Activated T-cell treated with anti-CD3 and anti-CD28 coated beads, Interleukin-2, amount 50 U/mL, for 24 hours (primary cell): ENCODE data around the gene TAF13.
"Not testable (repeated sequence)": the region's sequence is repeated elsewhere in the genome, so short reads cannot be mapped to it uniquely, and the experiment has no call there.

Source experiments
- DNase-seq: peaks from one replicate; pipeline ENCODE4 v3.0.0-alpha.2; 2020
- H3K27ac Mint-ChIP-seq: 2 replicates; pipeline ENCODE4 v1.8.0; 2020; ENCODE audit warnings: mild to moderate bottlenecking, mixed read lengths
- H3K27me3 Mint-ChIP-seq: 2 replicates; pipeline ENCODE4 v1.8.0; 2020; ENCODE audit warnings: mixed read lengths
- H3K36me3 Mint-ChIP-seq: 2 replicates; pipeline ENCODE4 v1.8.0; 2020; ENCODE audit warnings: low read depth, mixed read lengths
- H3K4me1 Mint-ChIP-seq: 2 replicates; pipeline ENCODE4 v1.8.0; 2020; ENCODE audit warnings: low read depth, mixed read lengths
- H3K4me3 Mint-ChIP-seq: 2 replicates; pipeline ENCODE4 v1.8.0; 2020; ENCODE audit warnings: mild to moderate bottlenecking, moderate library complexity, mixed read lengths
- H3K9me3 Mint-ChIP-seq: 2 replicates; pipeline ENCODE4 v1.8.0; 2020; ENCODE audit warnings: mixed read lengths

Gene TAF13

DNA sequence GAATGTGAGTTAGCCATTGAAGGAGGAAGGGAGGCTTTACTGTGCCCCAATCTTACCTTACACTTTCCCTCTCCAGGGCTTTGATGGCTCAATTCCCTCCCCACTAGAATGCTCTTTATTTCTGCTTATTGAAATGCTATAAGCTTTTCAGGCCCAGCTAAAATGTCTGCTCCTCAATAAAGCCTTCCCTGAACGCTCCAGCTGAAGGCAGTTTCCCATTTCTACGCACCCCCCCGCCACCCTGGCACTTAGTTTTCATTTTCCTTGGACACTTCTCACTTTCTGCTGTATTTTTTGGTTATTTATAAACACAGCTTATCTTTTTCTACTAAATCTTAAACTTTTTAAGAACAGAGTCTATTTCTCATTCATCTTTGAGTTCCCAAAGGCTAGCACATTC is 7.7 kb upstream of the TAF13 start:
- no peaks in the 10 kb centered on the region for H3K9me3 Mint-ChIP-seq
- no peaks in the 10 kb centered on the region for H3K36me3 Mint-ChIP-seq
- no peak for DNase-seq
- no peaks in the 10 kb centered on the region for H3K4me1 Mint-ChIP-seq
- H3K27ac Mint-ChIP-seq = no peak overlapping the region
- H3K4me3 Mint-ChIP-seq = no peak overlapping the region
- no peaks in the 10 kb centered on the region for H3K27me3 Mint-ChIP-seq

DNA sequence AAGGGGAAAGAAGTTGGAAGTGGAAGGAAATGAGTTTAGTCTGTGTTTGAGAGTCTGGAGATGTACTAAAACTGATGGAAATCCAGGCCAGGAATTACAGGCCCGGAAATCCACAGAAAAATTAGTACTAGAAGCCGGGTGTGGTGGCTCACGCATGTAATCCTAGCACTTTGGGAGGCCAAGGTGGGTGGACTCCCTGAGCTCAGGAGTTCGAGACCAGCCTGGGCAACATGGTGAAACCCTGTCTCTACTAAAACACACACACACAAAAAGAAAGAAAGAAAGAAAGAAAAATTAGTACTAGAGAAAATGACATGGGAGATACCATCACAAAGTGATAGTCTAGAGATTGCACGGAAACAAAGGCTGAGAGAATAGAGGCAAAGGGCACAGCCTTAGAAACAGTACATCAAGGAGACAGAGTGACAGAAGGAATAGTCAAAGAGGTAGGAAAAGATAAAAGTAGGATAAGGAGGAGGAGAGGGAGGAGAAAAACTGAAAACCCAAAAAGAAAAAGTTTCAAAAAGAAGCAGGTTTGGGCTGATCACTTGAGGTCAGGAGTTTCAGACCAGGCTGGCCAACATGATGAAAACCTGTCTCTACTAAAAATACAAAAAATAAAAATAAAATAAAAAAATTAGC is 4.8 kb upstream of the TAF13 start:
- H3K36me3 Mint-ChIP-seq = peaks cover 5% of the 10 kb centered on the region
- H3K27me3 Mint-ChIP-seq = no peaks in the 10 kb centered on the region
- H3K27ac Mint-ChIP-seq = no peak overlapping the region
- DNase-seq = no peak
- peaks cover 4% of the 10 kb centered on the region for H3K4me1 Mint-ChIP-seq
- no peaks in the 10 kb centered on the region for H3K9me3 Mint-ChIP-seq
- H3K4me3 Mint-ChIP-seq = no peak overlapping the region

- Mint-ChIP-seq H3K27me3 (no peaks in the 10 kb centered on the region), H3K9me3 (no peaks in the 10 kb centered on the region), H3K27ac (no peak overlapping the region), H3K4me1 (peaks cover 12% of the 10 kb centered on the region), H3K36me3 (peaks cover 14% of the 10 kb centered on the region), H3K4me3 (no peak overlapping the region)
- no peak for DNase-seq
These were observed 3.4 kb upstream of the TAF13 start for GRCh38 chr1:109079240-109079622.

- Mint-ChIP-seq H3K4me1 (peaks cover 14% of the 10 kb centered on the region), H3K4me3 (no peak overlapping the region), H3K9me3 (no peaks in the 10 kb centered on the region), H3K27ac (no peak overlapping the region), H3K36me3 (peaks cover 18% of the 10 kb centered on the region), H3K27me3 (no peaks in the 10 kb centered on the region)
- no peak for DNase-seq
These were observed 2.5 kb upstream of the TAF13 start for GRCh38 chr1:109078317-109078716.

GRCh38 chr1:109069294-109069693 is 6.5 kb downstream of the TAF13 start:
- peaks cover 63% of the 10 kb centered on the region for H3K36me3 Mint-ChIP-seq

GRCh38 chr1:109067883-109068282 is 7.9 kb downstream of the TAF13 start:
- Mint-ChIP-seq H3K9me3 (no peaks in the 10 kb centered on the region), H3K27ac (no peak overlapping the region), H3K27me3 (no peaks in the 10 kb centered on the region), H3K36me3 (peaks cover 62% of the 10 kb centered on the region), H3K4me1 (peaks cover 6% of the 10 kb centered on the region), H3K4me3 (no peak overlapping the region)
- no peak for DNase-seq

More at GRCh38 chr1:109069294-109069693, 6.5 kb downstream of the TAF13 start:
- Mint-ChIP-seq H3K27me3 (no peaks in the 10 kb centered on the region), H3K9me3 (no peaks in the 10 kb centered on the region), H3K27ac (peak overlapping the region; percentile 40), H3K4me1 (peaks cover 9% of the 10 kb centered on the region), H3K4me3 (no peak overlapping the region)
- no peak for DNase-seq

- no peaks in the 10 kb centered on the region for H3K27me3 Mint-ChIP-seq
- no peak overlapping the region for H3K27ac Mint-ChIP-seq
- DNase-seq = no peak
- no peaks in the 10 kb centered on the region for H3K9me3 Mint-ChIP-seq
- no peak overlapping the region for H3K4me3 Mint-ChIP-seq
- peaks cover 1% of the 10 kb centered on the region for H3K4me1 Mint-ChIP-seq
- peaks cover 59% of the 10 kb centered on the region for H3K36me3 Mint-ChIP-seq
These were observed 10.7 kb downstream of the TAF13 start for GRCh38 chr1:109065137-109065536.

DNA sequence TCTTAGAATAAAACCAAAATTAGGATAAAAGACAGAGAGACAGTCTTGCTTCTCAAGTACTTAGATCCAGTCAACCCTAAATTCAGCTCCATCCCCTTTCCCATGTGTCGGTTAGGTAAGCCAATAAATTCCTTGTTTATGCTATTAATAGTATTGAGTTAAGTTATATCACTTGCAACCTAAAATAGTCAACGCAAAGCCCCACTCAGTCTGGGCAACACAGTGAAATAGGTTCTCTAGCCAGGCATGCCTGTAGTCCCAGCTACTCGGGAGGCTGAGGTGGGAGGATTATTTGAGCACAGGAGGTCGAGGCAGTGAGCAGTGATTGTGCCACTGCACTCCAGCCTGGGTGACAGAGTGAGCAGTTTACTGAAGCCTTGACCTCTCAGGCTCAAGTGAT is 14.6 kb downstream of the TAF13 start:
- Mint-ChIP-seq H3K36me3 (peaks cover 26% of the 10 kb centered on the region), H3K4me1 (no peaks in the 10 kb centered on the region), H3K27ac (no peak overlapping the region), H3K27me3 (no peaks in the 10 kb centered on the region), H3K4me3 (no peak overlapping the region), H3K9me3 (no peaks in the 10 kb centered on the region)
- no peak for DNase-seq

DNA sequence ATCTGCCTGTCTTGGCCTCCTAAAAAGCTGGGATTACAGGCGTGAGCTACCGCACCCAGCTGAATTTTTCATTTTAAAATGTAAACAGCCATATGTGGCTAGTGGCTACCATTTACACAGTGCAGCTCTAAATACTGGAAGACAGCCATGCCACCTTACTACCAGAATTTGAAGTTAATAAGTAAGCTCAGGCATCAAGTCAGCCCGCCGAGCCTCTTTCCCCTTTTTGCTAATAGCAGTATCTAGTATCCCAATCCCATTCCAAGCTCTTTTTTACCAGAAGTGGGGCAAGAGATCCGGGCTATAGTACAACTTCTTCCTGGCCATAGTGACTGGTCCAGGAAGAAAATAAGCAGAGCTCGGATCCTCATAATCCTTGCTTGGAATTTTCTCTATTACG is 15.1 kb downstream of the TAF13 start:
- Mint-ChIP-seq H3K4me3 (no peak overlapping the region), H3K27ac (no peak overlapping the region), H3K36me3 (peaks cover 23% of the 10 kb centered on the region), H3K9me3 (no peaks in the 10 kb centered on the region), H3K4me1 (no peaks in the 10 kb centered on the region), H3K27me3 (no peaks in the 10 kb centered on the region)
- DNase-seq = no peak

DNA sequence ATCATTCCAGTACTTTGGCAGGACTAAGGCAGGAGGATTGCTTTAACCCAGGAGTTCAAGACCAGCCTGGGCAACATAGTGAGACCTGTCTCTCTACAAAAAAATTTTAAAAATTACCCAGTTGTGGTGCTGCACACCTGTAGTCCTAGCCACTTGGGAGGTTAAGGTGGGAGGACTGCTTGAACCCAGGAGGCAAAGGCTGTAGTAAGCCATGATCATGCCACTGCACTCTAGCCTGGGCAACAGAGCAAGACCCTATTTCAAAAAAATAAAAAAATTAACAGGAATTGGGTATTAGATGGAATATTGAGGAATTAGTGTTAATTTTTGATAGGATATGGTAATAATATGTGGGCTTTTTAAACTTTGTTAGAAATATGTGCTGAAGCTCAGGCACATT is 16.8 kb downstream of the TAF13 start:
- no peak overlapping the region for H3K27ac Mint-ChIP-seq
- no peak overlapping the region for H3K4me3 Mint-ChIP-seq
- H3K4me1 Mint-ChIP-seq = no peaks in the 10 kb centered on the region
- H3K27me3 Mint-ChIP-seq = no peaks in the 10 kb centered on the region
- peaks cover 12% of the 10 kb centered on the region for H3K36me3 Mint-ChIP-seq
- no peak for DNase-seq
- H3K9me3 Mint-ChIP-seq = no peaks in the 10 kb centered on the region

DNA sequence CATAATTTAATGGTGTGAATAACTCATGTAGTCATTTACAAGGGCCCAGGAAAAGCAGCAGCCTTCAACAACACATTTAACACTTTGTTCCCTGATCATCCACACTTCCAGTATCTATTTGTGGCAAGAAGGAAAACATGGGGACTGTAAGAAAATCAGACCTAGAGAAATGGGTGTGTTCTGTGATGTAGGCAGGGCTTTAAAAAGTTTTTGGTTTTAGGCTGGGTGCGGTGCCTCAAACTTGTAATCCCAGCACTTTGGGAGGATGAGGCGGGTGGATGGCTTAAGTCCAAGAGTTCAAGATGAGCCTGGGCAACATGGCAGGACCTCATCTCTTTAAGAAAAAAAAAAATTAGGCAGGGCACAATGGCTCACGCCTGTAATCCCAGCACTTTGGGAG is 19.7 kb downstream of the TAF13 start:
- no peaks in the 10 kb centered on the region for H3K4me1 Mint-ChIP-seq
- H3K36me3 Mint-ChIP-seq = no peaks in the 10 kb centered on the region
- no peak for DNase-seq
- H3K27ac Mint-ChIP-seq = no peak overlapping the region
- H3K27me3 Mint-ChIP-seq = no peaks in the 10 kb centered on the region
- no peak overlapping the region for H3K4me3 Mint-ChIP-seq
- no peaks in the 10 kb centered on the region for H3K9me3 Mint-ChIP-seq

GRCh38 chr1:109052145-109052544 is 23.7 kb downstream of the TAF13 start:
- not testable (repeated sequence) for H3K4me1 Mint-ChIP-seq, H3K9me3 Mint-ChIP-seq, H3K27ac Mint-ChIP-seq, DNase-seq, H3K4me3 Mint-ChIP-seq, H3K27me3 Mint-ChIP-seq, H3K36me3 Mint-ChIP-seq

GRCh38 chr1:109050228-109050995 is 25.4 kb downstream of the TAF13 start:
- Mint-ChIP-seq H3K36me3 (no peaks in the 10 kb centered on the region), H3K27ac (no peak overlapping the region), H3K4me3 (no peak overlapping the region)

GRCh38 chr1:109048335-109048734 is 27.5 kb downstream of the TAF13 start:
- no peaks in the 10 kb centered on the region for H3K4me1 Mint-ChIP-seq
- DNase-seq = no peak
- H3K9me3 Mint-ChIP-seq = no peaks in the 10 kb centered on the region
- H3K27ac Mint-ChIP-seq = no peak overlapping the region
- no peak overlapping the region for H3K4me3 Mint-ChIP-seq
- peaks cover 3% of the 10 kb centered on the region for H3K27me3 Mint-ChIP-seq
- no peaks in the 10 kb centered on the region for H3K36me3 Mint-ChIP-seq

More at GRCh38 chr1:109050228-109050995, 25.4 kb downstream of the TAF13 start:
- no peak for DNase-seq
- no peaks in the 10 kb centered on the region for H3K4me1 Mint-ChIP-seq
- H3K9me3 Mint-ChIP-seq = no peaks in the 10 kb centered on the region
- peaks cover 3% of the 10 kb centered on the region for H3K27me3 Mint-ChIP-seq

DNA sequence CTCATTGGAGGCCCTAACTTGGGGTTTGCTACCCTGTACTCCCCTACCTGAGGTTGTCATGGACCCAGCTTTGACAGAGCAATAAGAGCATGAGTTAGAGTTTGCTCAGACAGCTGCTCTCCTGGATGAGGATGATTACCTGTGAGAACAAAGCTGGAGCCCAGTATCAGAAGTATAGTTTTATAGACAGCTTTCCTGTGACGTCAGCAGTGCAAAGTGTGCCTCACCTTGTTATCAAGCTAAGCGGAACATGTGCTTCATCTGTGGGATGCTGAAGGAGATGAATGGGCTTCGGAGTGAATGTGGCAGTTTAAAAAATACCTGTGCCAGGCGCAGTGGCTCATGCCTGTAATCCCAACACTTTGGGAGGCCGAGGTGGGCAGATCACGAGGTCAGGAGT is 28.5 kb downstream of the TAF13 start:
- DNase-seq = no peak
- Mint-ChIP-seq H3K9me3 (no peaks in the 10 kb centered on the region), H3K27ac (no peak overlapping the region), H3K27me3 (peaks cover 3% of the 10 kb centered on the region), H3K4me3 (no peak overlapping the region), H3K4me1 (peaks cover 3% of the 10 kb centered on the region), H3K36me3 (no peaks in the 10 kb centered on the region)
